GM19193 (cell line): ENCODE results near the gene COA8.

Source experiments
- POLR2A ChIP-seq: IDR thresholded peaks from 4 replicates; pipeline ENCODE4 v1.6.1; 2011; ENCODE audit not compliant: insufficient read depth, insufficient read length; ENCODE audit errors: extremely low read depth

COA8 gene

GRCh38 chr14:103540821-103541708 is 21.7 kb upstream of the COA8 start:
- no peak for TF ChIP-seq POLR2A

DNA sequence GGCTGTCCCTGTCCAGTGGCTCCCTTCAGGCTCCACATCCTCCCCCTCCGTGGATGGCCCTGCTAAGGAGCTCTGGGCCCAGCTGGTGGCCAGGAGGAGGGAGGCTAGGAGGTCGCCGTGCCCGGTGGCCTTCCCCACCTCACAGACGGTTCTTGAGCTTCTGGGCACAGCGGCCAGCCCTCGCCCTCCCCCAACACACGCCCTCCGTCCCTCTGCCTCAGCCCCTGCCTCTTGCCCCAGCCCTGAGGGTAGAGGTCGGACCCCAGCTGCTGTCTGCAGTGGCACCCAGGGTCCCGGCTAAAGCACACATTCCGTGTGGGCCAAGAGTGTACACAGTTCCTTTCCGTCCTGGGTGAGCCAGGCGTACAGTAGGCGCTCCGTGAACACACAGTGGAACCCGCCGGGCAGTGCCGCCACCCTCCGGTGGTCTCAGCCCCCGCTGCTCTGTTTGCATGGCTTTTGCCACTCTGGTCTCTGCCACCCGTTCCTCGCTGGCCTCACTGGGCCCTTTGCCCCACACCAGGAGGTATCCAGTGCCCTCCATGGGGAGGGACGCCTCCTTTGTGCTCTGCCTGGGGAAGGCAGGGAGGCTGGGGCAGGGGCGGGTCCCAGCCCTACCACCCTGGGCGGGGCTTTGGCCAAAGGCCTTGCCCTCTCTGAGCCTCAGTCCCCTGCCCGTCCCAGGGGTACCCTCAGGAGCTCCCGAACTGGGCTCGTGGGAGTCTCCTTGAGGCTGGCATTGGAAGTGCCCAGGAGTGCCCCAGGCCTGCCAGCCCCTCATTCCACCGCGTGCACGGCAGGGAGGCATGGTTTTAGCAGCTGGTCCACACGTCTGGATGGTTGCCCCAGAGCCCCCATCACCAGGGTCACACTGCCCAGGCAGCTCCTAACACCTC is 20.8 kb upstream of the COA8 start:
- TF ChIP-seq POLR2A, result no peak

DNA sequence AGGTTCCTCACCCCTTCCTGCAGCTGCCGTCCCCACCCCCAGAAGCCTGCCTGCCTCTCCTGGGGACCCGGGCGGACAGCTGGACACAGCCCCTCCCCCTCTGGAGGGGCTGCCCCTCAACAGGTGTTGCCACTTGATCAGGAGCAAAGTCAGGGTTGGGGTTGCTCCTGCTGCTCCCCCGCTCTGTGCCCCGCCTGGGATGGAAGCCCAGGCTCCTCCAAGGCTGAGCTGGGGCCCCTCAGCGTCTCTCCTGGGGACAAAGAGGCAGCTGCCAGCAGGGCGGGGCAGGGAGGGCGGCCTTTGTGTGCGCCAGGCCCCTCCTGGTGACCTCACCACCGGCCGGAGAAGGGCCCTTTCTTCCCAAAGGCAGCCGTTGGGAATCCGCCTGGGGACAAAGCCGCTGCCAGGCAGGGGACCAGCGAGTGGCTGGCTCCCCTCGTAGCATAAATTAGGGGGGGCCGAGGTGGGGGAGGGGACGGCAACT is 20.1 kb upstream of the COA8 start:
- TF ChIP-seq POLR2A, result no peak

DNA sequence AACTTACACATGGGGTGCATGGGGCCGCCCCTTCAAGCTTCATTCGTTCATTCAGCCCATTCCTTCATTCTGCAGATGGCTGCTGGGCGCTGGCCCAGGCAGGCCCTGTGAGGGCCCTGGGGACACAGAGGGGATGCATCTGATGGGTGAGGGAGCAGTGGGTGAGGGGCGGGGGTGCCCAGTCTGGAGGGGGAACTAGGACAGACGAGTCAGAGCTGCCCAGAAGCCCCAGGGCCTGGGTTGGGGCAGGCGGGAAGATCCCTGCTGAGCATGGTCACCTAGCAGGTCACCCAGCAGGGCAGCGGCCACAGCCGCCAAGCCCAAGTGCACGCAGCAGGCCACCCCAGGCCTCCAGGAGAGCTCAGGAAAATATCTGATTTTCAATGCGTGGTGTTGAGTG is 19.6 kb upstream of the COA8 start:
- TF ChIP-seq POLR2A, result no peak

DNA sequence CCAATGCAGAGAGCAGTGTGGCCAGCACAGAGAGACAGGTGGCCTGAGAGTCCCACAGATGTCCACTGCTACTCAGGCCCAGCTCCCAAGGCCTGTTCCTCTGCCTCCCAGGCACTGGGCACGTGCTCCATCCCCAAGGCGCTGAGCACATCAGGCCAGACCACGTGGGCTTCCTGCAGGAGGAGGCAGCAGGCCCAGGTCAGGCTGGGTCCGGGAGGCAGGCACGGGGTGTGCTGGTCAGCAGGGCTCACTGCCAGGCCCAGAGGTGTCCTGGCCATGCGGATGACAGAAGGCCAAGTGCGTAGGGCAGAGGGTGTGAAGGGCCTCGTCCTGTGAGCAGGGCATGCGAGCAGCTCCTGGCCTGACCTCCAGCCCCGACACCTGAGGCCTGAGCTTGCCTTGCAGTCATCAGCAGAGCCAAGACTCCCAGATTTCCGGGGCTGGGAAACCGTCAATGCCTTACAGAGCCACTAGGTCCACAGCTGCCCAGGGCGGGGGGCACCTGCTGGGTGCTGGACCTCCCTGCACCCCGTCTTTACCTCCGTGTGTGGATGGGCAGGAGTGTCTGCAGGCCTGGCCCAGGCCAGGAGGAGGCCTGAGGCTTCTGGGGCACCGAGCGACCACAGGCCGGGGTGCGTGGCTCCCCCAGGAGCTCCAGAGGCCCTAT is 18.9 kb upstream of the COA8 start:
- no peak for TF ChIP-seq POLR2A

DNA sequence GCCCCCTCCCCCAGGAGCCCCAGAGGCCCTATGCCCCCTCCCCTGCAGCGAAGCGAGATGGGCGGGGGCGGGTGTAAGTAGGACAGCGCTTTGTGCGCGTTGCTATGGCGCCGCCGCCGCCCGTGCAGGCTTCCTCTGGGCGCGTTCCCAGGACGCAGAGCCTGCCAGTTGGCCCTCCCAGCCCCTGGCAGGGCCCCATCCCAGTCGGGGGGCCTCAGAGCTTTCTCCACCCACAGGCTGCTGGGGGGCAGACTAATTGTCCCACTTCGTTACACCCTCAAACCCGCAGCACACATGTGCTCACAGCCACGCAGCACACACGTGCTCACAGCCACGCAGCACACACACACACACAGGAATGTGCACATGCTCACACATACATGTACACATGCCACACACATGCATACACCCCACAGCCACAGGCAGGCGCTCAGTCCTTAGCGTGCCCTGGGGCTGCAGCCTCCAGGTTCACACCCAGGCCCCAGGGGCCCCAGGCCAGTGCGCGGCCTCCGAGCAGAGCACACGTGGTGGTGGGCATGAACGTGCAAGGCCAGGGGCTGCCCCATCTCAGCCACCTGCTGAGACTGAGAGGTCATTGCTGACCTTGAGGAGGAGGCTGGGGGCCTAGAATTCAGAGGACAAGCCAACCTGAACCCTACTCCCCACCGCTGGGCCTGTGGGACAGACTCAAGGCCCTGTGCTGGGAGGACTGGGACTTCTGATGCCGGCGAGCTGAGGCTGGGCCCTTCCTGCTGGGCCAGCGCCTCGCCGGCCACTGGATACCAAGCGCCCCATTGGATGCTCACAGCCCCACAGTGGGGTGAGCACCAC is 18.2 kb upstream of the COA8 start:
- no peak for TF ChIP-seq POLR2A

DNA sequence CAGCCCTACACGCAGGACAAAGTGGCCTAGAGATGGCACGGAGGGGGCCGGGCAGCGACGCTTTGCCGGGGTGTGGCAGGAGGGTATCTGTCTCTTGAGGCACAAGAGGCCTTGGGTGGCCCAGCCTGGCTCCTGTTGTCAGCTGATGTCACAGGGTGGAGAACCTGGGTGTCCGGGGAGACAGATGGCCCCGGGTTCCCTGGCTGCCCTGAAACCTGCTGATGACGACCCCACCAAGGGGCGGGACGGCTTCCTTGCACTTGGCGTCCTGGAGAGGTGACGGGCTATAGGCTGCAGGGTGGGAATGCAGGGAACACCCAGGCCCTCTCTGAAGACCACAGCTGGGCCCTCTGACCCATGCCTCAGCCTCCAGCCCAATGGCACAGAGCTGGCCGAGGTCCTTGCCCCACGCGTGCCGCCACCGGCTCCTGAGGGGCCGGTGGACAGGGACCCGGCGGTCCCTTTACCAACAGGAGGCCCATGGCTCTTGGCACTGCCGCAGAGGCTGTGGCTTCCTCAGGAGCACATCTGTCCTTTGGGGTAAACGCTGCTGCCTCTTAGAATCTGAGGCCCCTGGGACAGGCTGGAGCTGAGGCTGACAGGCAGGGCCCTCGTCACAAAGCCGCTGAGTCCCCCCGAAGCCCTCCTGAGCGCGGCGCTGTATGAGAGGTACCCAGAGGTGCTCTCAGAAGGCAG is 17.4 kb upstream of the COA8 start:
- TF ChIP-seq POLR2A, result no peak

DNA sequence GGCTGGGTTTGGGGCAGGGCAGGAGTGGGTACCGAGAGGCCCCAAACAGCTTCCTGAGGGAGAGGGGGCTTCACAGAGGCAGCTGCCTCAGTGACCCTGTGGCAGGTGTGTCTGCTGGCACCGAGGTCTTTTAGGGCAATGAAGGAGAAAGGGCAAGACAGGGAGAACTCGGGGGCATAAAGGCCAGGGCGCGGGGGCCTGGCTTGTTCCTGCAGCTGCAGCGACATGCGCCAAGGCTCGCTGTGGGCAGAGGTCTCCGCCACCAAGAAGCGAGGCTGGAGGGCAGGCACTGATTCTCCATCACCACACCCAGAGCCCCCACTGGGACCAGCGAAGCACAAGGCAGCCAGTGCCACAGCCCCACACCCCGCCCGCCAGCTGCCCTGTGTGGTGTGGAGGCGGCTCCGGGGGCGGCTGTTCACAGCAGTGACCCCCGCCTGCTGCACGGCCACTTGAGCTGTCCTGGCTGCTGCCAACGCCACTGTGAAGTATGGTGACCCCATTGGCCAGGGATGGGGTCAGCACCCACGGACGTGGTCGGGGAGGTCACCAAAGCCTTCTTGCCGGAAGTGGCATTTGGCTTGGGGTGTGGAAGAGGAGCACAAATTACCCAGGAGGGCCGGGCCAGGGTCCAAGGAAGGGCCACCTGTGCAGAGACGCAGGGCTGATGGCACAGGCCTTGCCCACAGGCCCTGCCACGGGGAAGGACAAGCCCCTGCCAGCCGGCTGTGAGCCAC is 16.7 kb upstream of the COA8 start:
- TF ChIP-seq POLR2A, result no peak

GRCh38 chr14:103546652-103547454 is 15.9 kb upstream of the COA8 start:
- no peak for TF ChIP-seq POLR2A

GRCh38 chr14:103547455-103547940 is 15.3 kb upstream of the COA8 start:
- no peak for TF ChIP-seq POLR2A

DNA sequence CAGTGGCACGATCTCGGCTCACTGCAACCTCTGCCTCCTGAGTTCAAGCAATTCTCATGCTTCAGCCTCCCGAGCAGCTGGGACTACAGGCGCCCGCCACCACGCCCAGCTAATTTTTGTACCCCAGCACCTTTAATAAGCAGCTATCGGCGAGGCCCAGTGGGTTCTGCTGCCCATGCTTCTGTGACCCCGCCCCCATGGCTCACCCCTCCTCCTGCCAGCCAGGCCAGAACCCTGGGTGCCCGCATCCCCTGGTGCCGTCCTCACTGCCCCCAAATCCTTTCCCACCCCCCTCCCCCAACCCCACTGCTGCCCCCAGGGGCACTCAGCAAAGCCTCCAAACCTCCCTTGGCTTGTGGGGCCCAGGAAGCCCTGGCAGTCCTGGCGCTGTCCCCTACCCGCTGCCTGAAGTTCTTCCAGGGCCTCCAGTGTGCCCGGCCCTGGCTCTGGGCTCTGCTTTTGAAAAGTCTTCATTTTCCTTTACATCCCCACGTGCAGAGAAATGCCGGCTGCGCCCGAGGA is 14.8 kb upstream of the COA8 start:
- TF ChIP-seq POLR2A, result no peak
